ENCODE data around the gene ITPRIP. TPM values are rescaled to one million over a fixed set of nuclear protein-coding genes. Genes with fewer than 3 reads are reported as not detected.

ITPRIP gene
- total and polyA plus RNA-seq, 2 of the 8 experiments (the other 6 are each of a cell fraction or from before 2014, with no cell fraction given), result 15.3 to 16.9 TPM

DNA sequence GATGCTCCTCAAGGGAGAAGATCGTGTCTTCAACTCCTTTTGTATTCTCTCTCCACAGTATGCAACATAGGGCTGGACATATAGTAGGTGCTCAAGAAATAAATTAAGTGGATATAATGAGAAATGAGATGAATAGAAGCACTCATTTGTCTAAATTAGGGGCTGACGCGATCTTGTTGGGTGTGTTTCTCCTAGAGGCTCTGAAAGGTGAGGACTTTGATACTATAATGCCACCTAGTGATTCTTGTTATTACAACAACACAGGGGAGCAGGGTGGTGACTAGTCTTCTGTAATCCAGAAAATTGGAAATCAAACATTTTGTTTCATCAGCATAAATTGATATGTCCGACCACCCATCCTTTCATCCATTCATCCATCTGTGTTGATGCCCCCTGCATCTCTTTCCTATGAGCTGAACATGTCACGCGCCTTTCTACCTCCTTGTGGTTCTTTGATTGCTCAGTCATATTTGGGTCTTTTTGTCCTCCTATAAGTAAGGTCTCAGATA lies 11.9 kb upstream of the ITPRIP start:
- Histone ChIP-seq H3K14ac (ENCODE audit: insufficient read length) (no peak overlapping the region), H3K79me2 (ENCODE audit: control insufficient read depth in 1 of 2, insufficient read depth in 2 of 2, low read length in 2 of 2) (no peaks in the 10 kb centered on the region), H3K4me2 (ENCODE audit: insufficient read depth in 1 of 2, low read depth in 2 of 2, low read length in 2 of 2) (peak overlapping the region in 1 of 2 experiments; percentile 8; a peak in 1 of 4 replicates), H4K8ac (ENCODE audit: extremely low read depth, insufficient read depth, low read length) (no peak overlapping the region), H3K27ac (ENCODE audit: low read depth, low read length) (no peak overlapping the region), H3K9ac (replicated peaks in 1 of 4; ENCODE audit: extremely low read depth in 1 of 4, low read depth in 3 of 4, low read length in 3 of 4) (no peak overlapping the region), H3K27me3 (replicated peaks in 1 of 4; ENCODE audit: control insufficient read depth in 3 of 4, extremely low read depth in 1 of 4, insufficient read depth in 3 of 4, low read length in 3 of 4) (peaks cover 5 to 13% (median 10%) of the 10 kb centered on the region in 4 experiments), H3K36me3 (ENCODE audit: control insufficient read depth in 2 of 4, insufficient read depth in 4 of 4, low read length in 3 of 4) (no peaks in the 10 kb centered on the region), H2BK20ac (ENCODE audit: low read length) (no peak overlapping the region), H2BK12ac (ENCODE audit: low read depth, low read length) (peak overlapping the region; percentile 76; the same call in 1 of the 2 replicates), H2BK5ac (ENCODE audit: low read depth, low read length) (0 out of 2 replicates have a peak overlapping the region, but pooled peaks have one; percentile 55), H3K4me1 (replicated peaks in 1 of 4; ENCODE audit: control insufficient read depth in 3 of 4, insufficient read depth in 4 of 4, low read length in 3 of 4) (peaks cover 0 to 9% (median 1%) of the 10 kb centered on the region in 4 experiments; a peak in 2 of 7 replicates), H3K4ac (replicated peaks; ENCODE audit: insufficient read length, low read depth, low read length) (no peak overlapping the region), H3K79me1 (ENCODE audit: low read depth, low read length) (no peaks in the 10 kb centered on the region), H3K4me3 (ENCODE audit: extremely low read depth in 1 of 4, insufficient read depth in 2 of 4, low read depth in 3 of 4, low read length in 4 of 4) (no peak overlapping the region), H2BK120ac (replicated peaks; ENCODE audit: low read depth, low read length) (no peak overlapping the region), H2AK5ac (ENCODE audit: low read depth, low read length) (no peak overlapping the region), H3K23me2 (ENCODE audit: low read depth, low read length) (peaks cover 7% of the 10 kb centered on the region; the same call in 1 of the 2 replicates), H2BK15ac (ENCODE audit: low read length) (no peak overlapping the region), H4K20me1 (replicated peaks in 1 of 2; ENCODE audit: control insufficient read depth in 1 of 2, insufficient read depth in 2 of 2, low read length in 2 of 2) (no peaks in the 10 kb centered on the region), H3K9me3 (ENCODE audit: insufficient read depth in 2 of 2, low read depth in 1 of 2, low read length in 1 of 2) (no peaks in the 10 kb centered on the region), H3K23ac (ENCODE audit: insufficient read length) (no peak overlapping the region), H2AFZ (ENCODE audit: low read length) (0 out of 2 replicates have a peak overlapping the region, but pooled peaks have one; percentile 13), H4K91ac (replicated peaks; ENCODE audit: insufficient read length, low read length) (no peak overlapping the region), H3K56ac (replicated peaks; ENCODE audit: insufficient read length, low read depth, low read length) (no peak overlapping the region), H3K18ac (ENCODE audit: extremely low read depth, low read length) (no peak overlapping the region), H4K5ac (ENCODE audit: insufficient read length, low read depth, low read length) (no peak overlapping the region)
- CTCF ChIA-PET (ENCODE audit: partially characterized antibody), result interaction anchor here (0.6 to 17.2 kb wide), 34 partner anchors 9 to 599 kb away, joined by 3 to 379 read pairs (median 5); partner anchors contain the start of genes GSTO1 and ITPRIP
- WGBS, 2 experiments (ENCODE audit: extremely low coverage in 1 of 2, insufficient coverage in 1 of 2, insufficient read length in 1 of 2, insufficient replicate concordance in 2 of 2, low coverage in 1 of 2, low lambda C conversion rate in 2 of 2, missing lambda C conversion rate in 1 of 2), result 41% methylated on average over 6 of the region's 6 CpGs; no CpG with 5 or more reads in 1 of the 2 experiments
- DNase-seq (ENCODE audit: low read depth in 1 of 2, low spot score in 2 of 2), result no peak
- peak; percentile 84 for FAIRE-seq
- POLR2A ChIA-PET (ENCODE audit: partially characterized antibody), result interaction anchor here (0.9 to 2.0 kb wide), 8 partner anchors 9 to 57 kb away, joined by 3 to 8 read pairs (median 4); partner anchors contain the start of gene ITPRIP
- TF ChIP-seq, protein P1, sequence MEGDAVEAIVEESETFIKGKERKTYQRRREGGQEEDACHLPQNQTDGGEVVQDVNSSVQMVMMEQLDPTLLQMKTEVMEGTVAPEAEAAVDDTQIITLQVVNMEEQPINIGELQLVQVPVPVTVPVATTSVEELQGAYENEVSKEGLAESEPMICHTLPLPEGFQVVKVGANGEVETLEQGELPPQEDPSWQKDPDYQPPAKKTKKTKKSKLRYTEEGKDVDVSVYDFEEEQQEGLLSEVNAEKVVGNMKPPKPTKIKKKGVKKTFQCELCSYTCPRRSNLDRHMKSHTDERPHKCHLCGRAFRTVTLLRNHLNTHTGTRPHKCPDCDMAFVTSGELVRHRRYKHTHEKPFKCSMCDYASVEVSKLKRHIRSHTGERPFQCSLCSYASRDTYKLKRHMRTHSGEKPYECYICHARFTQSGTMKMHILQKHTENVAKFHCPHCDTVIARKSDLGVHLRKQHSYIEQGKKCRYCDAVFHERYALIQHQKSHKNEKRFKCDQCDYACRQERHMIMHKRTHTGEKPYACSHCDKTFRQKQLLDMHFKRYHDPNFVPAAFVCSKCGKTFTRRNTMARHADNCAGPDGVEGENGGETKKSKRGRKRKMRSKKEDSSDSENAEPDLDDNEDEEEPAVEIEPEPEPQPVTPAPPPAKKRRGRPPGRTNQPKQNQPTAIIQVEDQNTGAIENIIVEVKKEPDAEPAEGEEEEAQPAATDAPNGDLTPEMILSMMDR (IDR thresholded peaks at IDR 0.05; ENCODE audit: control extremely low read depth in 1 of 3, insufficient read depth in 1 of 3, low read depth in 1 of 3, low read length in 3 of 3), result peak in 2 of 3 experiments; percentile 50 to 80; a peak in 3 of 4 replicates
- TF ChIP-seq RAD21 (IDR thresholded peaks at IDR 0.05 in 1 of 2, conservative IDR thresholded peaks at IDR 0.05 in 1 of 2; ENCODE audit: low read depth in 2 of 2, low read length in 2 of 2), result peak; percentile 87 to 89
- no peak for TF ChIP-seq CHD1 (IDR thresholded peaks at IDR 0.05; ENCODE audit: low read depth, low read length)

Measured in H1 (cell line).